Activated CD4-positive, alpha-beta T cell treated with anti-CD3 and anti-CD28 coated beads, Interleukin-2, amount 50 U/mL, for 16 hours (primary cell): ENCODE data around the gene YJU2.
A peak's percentile ranks its signal among the peaks of the same experiment; 100 is the strongest.

Experiments used
- DNase-seq: peaks from one replicate; pipeline ENCODE4 v3.0.0-alpha.2; 2020

YJU2 gene

GRCh38 chr19:4301590-4302242, 54.8 kb downstream of the YJU2 start:
- no peak for DNase-seq

- DNase-seq, result no peak
These were observed 55.4 kb downstream of the YJU2 start, which contains the start of gene TMIGD2 for GRCh38 chr19:4302243-4302640. TSS of gene TMIGD2 (minus strand) at chr19:4302389. CDS start at chr19:4302385, 4 bp downstream.

GRCh38 chr19:4303819-4304537, 57.1 kb downstream of the YJU2 start:
- DNase-seq, result no peak

GRCh38 chr19:4304538-4305256, 57.8 kb downstream of the YJU2 start, which contains the start of gene FSD1:
TSS of gene FSD1 (plus strand) at chr19:4304598. CDS start at chr19:4304747, 149 bp downstream.
- peak; percentile 81 for DNase-seq

GRCh38 chr19:4305257-4305612, 58.4 kb downstream of the YJU2 start:
- no peak for DNase-seq

- no peak for DNase-seq
These were observed 58.8 kb downstream of the YJU2 start for GRCh38 chr19:4305659-4306058.

GRCh38 chr19:4310247-4311121, 63.6 kb downstream of the YJU2 start:
- no peak for DNase-seq

- DNase-seq, result no peak
These were observed 67.1 kb downstream of the YJU2 start for GRCh38 chr19:4313847-4314490.

GRCh38 chr19:4316956-4317355, 70.1 kb downstream of the YJU2 start:
- DNase-seq, result no peak

GRCh38 chr19:4318460-4318859, 71.6 kb downstream of the YJU2 start:
- no peak for DNase-seq
